Testis (tissue), 2 donors: Measurements from ENCODE around the gene RGS6.

Experiments
- POLR2A ChIP-seq: fragments of 450-650 bp; IDR thresholded peaks from one replicate; pipeline ENCODE4 v1.6.1; 2017; ENCODE audit warnings: antibody characterized with exemption, mild to moderate bottlenecking, moderate library complexity
- TF ChIP-seq, protein P1 (sequence below), 3 experiments: fragments of 450-650 bp in 2 of 3; fragments of 200-600 bp in 1 of 3; sonication (generic) in 1 of 3; IDR thresholded peaks; one replicate each; pipeline ENCODE4 v1.5.1; 2016 to 2019; ENCODE audit warnings: antibody characterized with exemption in 3 of 3, mild to moderate bottlenecking in 2 of 3, moderate library complexity in 1 of 3

DNA sequence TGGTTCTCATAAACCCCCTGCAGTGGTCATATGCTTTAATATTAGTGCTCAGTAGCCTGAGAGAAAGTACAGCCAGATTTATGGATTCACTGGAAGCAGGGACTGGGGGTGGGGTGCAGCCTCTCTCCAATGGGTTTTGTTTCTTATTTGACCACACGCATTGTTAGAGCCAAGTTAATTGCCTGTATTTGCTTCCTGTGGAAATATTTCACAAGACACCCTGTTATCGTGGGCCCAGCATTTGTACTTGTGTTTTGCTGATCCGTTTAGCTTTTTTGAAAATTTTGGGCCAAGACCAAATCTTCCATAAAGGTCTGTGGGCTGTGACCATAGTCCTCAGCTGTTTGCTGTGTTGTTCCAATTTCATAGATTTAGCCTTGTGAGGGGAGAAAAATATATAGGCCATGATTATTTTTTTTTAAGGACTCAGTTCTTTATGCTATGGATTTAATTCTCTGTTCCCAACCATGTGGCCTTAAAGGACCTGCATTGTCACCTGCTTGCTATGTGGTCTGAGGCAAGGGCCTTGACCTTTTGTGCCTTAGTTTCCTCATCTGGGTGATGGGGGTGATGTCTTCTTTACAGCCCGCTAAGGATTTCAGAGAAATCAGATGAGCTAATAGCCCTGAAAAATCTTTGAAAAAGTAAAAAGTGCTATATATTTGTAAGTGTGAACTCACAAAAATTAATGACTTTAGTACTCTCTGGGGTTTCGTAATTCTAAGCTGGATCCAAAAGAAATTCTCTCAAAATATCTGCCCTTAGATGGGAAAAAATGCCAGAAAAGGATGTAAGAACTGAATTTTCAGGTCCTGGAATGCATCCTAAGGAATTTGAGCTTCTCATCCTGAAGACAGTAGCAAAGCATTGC, 591.4 kb downstream of the RGS6 start:
- TF ChIP-seq, protein P1, sequence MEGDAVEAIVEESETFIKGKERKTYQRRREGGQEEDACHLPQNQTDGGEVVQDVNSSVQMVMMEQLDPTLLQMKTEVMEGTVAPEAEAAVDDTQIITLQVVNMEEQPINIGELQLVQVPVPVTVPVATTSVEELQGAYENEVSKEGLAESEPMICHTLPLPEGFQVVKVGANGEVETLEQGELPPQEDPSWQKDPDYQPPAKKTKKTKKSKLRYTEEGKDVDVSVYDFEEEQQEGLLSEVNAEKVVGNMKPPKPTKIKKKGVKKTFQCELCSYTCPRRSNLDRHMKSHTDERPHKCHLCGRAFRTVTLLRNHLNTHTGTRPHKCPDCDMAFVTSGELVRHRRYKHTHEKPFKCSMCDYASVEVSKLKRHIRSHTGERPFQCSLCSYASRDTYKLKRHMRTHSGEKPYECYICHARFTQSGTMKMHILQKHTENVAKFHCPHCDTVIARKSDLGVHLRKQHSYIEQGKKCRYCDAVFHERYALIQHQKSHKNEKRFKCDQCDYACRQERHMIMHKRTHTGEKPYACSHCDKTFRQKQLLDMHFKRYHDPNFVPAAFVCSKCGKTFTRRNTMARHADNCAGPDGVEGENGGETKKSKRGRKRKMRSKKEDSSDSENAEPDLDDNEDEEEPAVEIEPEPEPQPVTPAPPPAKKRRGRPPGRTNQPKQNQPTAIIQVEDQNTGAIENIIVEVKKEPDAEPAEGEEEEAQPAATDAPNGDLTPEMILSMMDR (IDR thresholded peaks at IDR 0.05), result no peak
- TF ChIP-seq POLR2A, result no peak
